GM21360 (cell line): ENCODE results near the gene TMOD1.
"Not testable (repeated sequence)": the region's sequence is repeated elsewhere in the genome, so short reads cannot be mapped to it uniquely, and the experiment has no call there.

Experiments
- ATAC-seq: cut with Tn5 transposase; IDR thresholded peaks from one replicate; pipeline ENCODE4 v1.9.1; 2021; ENCODE audit warnings: mild to moderate bottlenecking, moderate library complexity; ENCODE audit not compliant: unreplicated experiment

Gene TMOD1

DNA sequence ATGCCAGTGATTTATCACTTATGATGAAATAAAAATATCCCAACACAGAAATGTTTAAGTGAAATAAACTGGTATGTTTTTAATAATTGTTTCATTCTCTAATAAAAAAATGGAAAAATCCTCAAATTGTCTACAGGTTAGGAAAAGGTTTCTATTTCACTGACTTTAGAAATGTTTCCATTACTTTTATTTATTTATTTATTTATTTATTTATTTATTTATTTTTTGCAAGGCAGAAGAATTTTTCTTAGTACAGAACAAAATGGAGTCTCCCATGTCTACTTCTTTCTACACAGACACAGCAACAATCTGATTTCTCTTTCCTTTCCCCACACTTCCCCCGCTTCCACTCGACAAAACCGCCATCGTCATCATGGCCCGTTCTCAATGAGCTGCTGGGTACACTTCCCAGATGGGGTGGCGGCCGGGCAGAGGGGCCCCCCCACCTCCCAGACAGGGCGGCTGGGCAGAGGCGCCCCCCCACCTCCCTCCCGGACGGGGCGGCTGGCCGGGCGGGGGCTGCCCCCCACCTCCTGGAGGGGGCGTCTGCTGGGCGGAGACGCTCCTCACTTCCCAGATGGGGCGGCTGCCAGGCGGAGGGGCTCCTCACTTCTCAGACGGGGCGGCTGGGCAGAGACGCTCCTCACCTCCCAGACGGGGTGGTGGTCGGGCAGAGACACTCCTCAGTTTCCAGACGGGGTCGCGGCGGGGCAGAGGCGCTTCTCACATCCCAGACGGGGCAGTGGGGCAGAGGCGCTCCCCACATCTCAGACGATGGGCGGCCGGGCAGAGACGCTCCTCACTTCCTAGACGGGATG is 3.7 kb upstream of the TMOD1 start:
- ATAC-seq, result not testable (repeated sequence)

DNA sequence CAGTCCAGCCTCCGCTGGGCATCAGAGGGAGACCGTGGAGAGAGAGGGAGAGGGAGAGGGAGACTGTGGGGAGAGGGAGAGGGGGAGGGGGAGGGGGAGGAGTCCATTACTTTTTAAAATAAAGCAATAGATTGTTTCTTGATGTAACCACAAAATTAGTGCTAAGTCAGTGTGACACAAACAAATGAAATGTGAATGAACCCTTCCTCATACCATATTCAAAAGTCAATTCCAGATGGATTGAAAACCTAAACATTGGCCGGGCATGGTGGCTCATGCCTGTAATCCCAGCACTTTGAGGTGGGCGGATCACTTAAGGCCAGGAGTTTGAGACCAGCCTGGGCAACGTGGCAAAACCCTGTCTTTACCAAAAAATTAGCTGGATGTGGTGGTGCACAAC is 2.6 kb upstream of the TMOD1 start:
- not testable (repeated sequence) for ATAC-seq

GRCh38 chr9:97500263-97500662 is 1.2 kb upstream of the TMOD1 start:
- no peak for ATAC-seq

GRCh38 chr9:97500765-97501176 is 695 bp upstream of the TMOD1 start:
- ATAC-seq, result no peak

- no peak for ATAC-seq
Observed at GRCh38 chr9:97501972-97502221, 431 bp downstream of the TMOD1 start.

- ATAC-seq, result peak; percentile 36
Observed at GRCh38 chr9:97502222-97502983, 937 bp downstream of the TMOD1 start.

GRCh38 chr9:97502984-97503861 is 1.8 kb downstream of the TMOD1 start:
- no peak for ATAC-seq

DNA sequence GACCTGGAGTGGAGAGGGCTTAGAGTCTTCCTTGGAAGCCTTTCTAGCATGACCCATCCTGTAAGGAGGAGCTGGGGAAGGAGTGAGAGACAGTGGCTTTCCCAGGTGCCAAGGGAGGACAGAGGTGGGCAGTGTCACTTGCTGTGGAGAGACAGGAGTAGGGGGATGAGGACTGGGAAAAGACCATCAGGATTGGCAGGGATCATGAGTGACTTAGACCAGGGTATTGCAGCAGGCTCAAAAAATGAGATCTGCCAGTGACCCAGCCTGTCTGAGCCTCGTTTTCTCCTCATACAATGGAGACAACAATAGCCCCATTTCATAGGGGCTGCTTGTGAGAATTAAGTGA is 2.4 kb downstream of the TMOD1 start:
- no peak for ATAC-seq

GRCh38 chr9:97504381-97505216 is 3.1 kb downstream of the TMOD1 start:
- ATAC-seq, result no peak

GRCh38 chr9:97505845-97506244 is 4.4 kb downstream of the TMOD1 start:
- ATAC-seq, result no peak

DNA sequence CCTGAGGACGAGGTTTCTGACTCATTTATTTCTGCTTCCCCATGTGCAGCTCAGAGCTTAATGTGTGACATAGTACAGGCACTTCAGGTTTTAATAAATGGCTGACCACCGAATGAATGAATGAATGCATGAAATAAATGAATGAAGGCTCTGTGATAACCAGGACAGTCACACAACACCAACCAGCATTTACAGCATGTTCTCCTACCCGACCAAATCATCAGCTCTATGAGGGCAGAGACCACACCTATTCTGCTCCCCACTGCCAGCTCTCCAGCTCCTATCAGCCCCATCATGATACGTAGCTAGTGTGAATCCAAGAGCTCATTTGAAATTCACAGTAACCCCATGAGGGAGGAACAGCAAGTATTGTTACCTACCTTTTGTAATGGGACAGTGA is 4.8 kb downstream of the TMOD1 start:
- ATAC-seq, result no peak

DNA sequence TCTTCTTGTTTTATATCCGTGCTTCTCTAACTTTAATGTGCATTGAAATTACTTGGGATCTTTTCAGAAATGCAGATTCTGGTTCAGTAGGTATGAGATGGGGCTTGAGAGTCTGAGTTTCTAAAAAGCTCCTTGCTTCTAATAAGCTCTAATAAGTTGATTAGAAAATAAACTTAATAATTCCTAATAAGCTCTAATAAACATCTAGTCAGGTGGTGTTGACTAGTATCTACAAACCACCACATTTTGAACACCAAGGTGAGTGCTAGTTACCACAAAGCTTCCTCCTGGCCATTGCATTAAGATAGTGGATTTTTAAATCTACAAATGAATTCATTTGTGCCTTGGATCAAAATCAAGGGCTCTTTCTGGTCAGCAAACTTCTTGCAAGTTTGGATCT is 5.3 kb downstream of the TMOD1 start:
- ATAC-seq, result no peak

GRCh38 chr9:97507428-97507984 is 6.0 kb downstream of the TMOD1 start:
- no peak for ATAC-seq

- no peak for ATAC-seq
Observed at GRCh38 chr9:97508852-97509251, 7.4 kb downstream of the TMOD1 start.

- ATAC-seq, result peak; percentile 72
Observed at GRCh38 chr9:97510797-97511654, 9.6 kb downstream of the TMOD1 start.

GRCh38 chr9:97511655-97512427 is 10.4 kb downstream of the TMOD1 start:
- ATAC-seq, result no peak

DNA sequence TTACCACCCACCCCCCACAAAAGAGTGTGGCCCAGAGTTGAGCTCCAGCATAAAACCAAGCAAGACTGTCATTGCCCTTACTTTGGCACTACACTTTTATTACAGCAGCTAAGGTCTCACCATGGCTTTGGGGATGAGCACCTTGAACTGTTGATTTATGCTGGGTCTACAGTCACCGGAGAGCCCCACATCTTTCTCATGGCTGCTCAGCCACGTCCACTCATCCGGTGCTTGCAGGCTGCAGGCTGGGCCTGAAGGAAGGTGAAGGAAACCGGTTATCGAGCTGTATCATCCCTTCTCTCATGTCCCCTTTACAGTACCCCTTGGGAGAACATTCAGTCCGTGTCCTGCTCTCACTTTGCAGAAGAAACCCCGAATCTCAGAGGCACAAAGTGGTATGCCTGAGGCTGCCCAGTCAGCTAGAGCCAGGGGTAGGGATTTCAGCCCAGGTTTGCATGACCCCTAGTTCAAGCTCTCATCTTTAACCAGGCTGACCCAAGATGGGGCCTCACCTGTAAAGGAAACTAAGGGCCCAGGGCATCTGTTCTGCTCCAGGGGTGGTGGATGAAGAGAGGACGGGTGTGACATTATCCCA is 11.6 kb downstream of the TMOD1 start:
- no peak for ATAC-seq

DNA sequence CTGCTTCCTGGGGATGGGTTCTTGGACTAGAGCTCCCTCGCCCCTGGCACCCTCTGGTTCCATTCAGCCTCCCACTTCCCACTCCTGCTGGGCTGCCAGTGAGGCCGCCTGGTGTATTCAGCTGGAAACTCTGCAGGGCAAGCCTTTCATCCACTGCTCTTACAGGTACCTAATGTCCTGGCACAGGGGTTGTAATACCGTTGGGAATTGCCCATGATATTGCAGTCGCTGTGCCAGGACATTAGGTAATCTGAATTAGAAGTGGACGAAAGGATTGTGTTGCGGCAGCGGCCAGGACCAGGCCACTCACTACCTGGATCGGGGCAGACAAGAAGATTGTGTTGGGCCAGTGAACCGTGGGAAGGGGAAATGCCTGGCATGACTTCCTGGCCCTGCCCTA is 13.1 kb downstream of the TMOD1 start:
- no peak for ATAC-seq
